SH-SY5Y (cell line): ENCODE data around the gene SHTN1.

Experiments
- GATA2 ChIP-seq: IDR thresholded peaks from 2 replicates; pipeline ENCODE4 v1.6.1; 2011; ENCODE audit warnings: mild to moderate bottlenecking, low read depth, low read length
- GATA3 ChIP-seq: IDR thresholded peaks from 2 replicates; pipeline ENCODE4 v1.6.1; 2011; ENCODE audit warnings: low read depth, mild to moderate bottlenecking, low read length, moderate library complexity

DNA sequence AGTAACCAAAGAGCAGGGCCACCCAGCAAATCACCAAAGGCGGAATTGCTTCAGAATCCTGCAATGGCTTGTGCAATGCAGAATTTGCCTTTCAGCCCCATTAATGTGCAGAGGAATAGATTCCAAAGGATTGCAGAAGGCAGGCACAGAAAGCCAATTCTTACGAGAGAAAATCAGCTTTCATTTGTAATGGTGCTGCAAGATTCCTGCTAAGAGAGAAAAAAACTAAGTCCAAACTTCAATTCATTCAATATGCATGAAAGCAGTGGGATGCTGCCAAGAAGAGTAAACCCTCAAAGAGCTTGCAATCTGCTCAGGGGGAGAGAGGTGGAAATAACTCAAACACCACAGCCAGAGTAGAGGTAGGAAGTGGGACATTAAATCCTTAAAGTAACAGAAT lies 85.3 kb downstream of the SHTN1 start:
- TF ChIP-seq GATA2 (no peak), GATA3 (no peak)
